ENCODE measurements around the gene TFDP1.

DNA sequence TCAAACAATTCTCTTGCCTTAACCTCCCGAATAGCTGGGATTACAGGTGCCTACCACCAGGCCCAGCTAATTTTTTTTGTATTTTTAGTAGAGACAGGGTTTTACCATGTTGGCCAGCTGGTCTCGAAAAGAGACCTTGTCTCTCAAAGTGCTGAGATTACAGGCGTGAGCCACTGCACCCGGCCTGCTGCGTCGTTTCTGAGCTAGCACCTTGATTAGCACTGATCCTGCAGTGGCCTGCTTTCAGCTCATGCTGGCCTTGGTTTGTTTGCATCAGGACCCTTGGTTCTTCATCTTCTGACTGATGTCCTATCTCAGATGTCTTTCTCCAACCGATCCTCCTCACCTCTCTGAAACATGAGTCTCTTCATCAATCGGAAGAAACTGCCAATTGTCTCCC, 4.9 kb upstream of the TFDP1 start:
- TF ChIP-seq, protein P1, sequence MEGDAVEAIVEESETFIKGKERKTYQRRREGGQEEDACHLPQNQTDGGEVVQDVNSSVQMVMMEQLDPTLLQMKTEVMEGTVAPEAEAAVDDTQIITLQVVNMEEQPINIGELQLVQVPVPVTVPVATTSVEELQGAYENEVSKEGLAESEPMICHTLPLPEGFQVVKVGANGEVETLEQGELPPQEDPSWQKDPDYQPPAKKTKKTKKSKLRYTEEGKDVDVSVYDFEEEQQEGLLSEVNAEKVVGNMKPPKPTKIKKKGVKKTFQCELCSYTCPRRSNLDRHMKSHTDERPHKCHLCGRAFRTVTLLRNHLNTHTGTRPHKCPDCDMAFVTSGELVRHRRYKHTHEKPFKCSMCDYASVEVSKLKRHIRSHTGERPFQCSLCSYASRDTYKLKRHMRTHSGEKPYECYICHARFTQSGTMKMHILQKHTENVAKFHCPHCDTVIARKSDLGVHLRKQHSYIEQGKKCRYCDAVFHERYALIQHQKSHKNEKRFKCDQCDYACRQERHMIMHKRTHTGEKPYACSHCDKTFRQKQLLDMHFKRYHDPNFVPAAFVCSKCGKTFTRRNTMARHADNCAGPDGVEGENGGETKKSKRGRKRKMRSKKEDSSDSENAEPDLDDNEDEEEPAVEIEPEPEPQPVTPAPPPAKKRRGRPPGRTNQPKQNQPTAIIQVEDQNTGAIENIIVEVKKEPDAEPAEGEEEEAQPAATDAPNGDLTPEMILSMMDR (IDR thresholded peaks at IDR 0.05), result no peak
- TF ChIP-seq POLR2A (IDR thresholded peaks at IDR 0.05), result no peak

All from sigmoid colon (tissue), 3 donors.